ENCODE measurements around the gene ZNRF4.

- TF ChIP-seq SP1 (CRISPR knock-in tag; conservative IDR thresholded peaks at IDR 0.05) (no peak), CBFB (CRISPR knock-in tag; IDR thresholded peaks at IDR 0.05; ENCODE audit: low read depth) (no peak), MAX (CRISPR knock-in tag; IDR thresholded peaks at IDR 0.05) (no peak), E2F5 (CRISPR knock-in tag; IDR thresholded peaks at IDR 0.05) (no peak), ZNF512 (CRISPR knock-in tag; IDR thresholded peaks at IDR 0.05; ENCODE audit: borderline replicate concordance) (no peak), AFF4 (CRISPR knock-in tag; IDR thresholded peaks at IDR 0.05; ENCODE audit: borderline replicate concordance) (no peak), CTCF (IDR thresholded peaks at IDR 0.05) (no peak), ZNF121 (CRISPR knock-in tag; IDR thresholded peaks at IDR 0.05) (no peak), GTF2I (CRISPR knock-in tag; conservative IDR thresholded peaks at IDR 0.05) (no peak), TEAD4 (CRISPR knock-in tag; IDR thresholded peaks at IDR 0.05) (no peak), E2F1 (CRISPR knock-in tag; IDR thresholded peaks at IDR 0.05) (no peak), JUN (CRISPR knock-in tag; IDR thresholded peaks at IDR 0.05) (no peak)
- TF ChIP-seq, protein P1, sequence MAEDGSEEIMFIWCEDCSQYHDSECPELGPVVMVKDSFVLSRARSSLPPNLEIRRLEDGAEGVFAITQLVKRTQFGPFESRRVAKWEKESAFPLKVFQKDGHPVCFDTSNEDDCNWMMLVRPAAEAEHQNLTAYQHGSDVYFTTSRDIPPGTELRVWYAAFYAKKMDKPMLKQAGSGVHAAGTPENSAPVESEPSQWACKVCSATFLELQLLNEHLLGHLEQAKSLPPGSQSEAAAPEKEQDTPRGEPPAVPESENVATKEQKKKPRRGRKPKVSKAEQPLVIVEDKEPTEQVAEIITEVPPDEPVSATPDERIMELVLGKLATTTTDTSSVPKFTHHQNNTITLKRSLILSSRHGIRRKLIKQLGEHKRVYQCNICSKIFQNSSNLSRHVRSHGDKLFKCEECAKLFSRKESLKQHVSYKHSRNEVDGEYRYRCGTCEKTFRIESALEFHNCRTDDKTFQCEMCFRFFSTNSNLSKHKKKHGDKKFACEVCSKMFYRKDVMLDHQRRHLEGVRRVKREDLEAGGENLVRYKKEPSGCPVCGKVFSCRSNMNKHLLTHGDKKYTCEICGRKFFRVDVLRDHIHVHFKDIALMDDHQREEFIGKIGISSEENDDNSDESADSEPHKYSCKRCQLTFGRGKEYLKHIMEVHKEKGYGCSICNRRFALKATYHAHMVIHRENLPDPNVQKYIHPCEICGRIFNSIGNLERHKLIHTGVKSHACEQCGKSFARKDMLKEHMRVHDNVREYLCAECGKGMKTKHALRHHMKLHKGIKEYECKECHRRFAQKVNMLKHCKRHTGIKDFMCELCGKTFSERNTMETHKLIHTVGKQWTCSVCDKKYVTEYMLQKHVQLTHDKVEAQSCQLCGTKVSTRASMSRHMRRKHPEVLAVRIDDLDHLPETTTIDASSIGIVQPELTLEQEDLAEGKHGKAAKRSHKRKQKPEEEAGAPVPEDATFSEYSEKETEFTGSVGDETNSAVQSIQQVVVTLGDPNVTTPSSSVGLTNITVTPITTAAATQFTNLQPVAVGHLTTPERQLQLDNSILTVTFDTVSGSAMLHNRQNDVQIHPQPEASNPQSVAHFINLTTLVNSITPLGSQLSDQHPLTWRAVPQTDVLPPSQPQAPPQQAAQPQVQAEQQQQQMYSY (CRISPR knock-in tag; IDR thresholded peaks at IDR 0.05), result no peak
- TF ChIP-seq, protein P2, sequence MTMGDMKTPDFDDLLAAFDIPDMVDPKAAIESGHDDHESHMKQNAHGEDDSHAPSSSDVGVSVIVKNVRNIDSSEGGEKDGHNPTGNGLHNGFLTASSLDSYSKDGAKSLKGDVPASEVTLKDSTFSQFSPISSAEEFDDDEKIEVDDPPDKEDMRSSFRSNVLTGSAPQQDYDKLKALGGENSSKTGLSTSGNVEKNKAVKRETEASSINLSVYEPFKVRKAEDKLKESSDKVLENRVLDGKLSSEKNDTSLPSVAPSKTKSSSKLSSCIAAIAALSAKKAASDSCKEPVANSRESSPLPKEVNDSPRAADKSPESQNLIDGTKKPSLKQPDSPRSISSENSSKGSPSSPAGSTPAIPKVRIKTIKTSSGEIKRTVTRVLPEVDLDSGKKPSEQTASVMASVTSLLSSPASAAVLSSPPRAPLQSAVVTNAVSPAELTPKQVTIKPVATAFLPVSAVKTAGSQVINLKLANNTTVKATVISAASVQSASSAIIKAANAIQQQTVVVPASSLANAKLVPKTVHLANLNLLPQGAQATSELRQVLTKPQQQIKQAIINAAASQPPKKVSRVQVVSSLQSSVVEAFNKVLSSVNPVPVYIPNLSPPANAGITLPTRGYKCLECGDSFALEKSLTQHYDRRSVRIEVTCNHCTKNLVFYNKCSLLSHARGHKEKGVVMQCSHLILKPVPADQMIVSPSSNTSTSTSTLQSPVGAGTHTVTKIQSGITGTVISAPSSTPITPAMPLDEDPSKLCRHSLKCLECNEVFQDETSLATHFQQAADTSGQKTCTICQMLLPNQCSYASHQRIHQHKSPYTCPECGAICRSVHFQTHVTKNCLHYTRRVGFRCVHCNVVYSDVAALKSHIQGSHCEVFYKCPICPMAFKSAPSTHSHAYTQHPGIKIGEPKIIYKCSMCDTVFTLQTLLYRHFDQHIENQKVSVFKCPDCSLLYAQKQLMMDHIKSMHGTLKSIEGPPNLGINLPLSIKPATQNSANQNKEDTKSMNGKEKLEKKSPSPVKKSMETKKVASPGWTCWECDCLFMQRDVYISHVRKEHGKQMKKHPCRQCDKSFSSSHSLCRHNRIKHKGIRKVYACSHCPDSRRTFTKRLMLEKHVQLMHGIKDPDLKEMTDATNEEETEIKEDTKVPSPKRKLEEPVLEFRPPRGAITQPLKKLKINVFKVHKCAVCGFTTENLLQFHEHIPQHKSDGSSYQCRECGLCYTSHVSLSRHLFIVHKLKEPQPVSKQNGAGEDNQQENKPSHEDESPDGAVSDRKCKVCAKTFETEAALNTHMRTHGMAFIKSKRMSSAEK (CRISPR knock-in tag; IDR thresholded peaks at IDR 0.05; ENCODE audit: borderline replicate concordance), result no peak
Measured at GRCh38 chr19:5489551-5489950, 34.3 kb downstream of the ZNRF4 start.

All from WTC11 (cell line).